Activated T-helper 9 cell treated with anti-CD3 and anti-CD28 coated beads, Interleukin-2, amount 50 U/mL, for 16 hours (primary cell): Measurements from ENCODE around the gene RAB3GAP1.

Source experiments
- DNase-seq: peaks from one replicate; pipeline ENCODE4 v3.0.0-alpha.2; 2020; ENCODE audit warnings: low read depth

Gene RAB3GAP1

GRCh38 chr2:135164431-135164830, 112.3 kb downstream of the RAB3GAP1 start:
- DNase-seq: no peak

GRCh38 chr2:135167273-135167672, 115.2 kb downstream of the RAB3GAP1 start:
- DNase-seq: no peak

GRCh38 chr2:135168204-135168856, 116.2 kb downstream of the RAB3GAP1 start:
- DNase-seq: no peak

- DNase-seq: no peak
Measured at GRCh38 chr2:135169900-135170753, 118.0 kb downstream of the RAB3GAP1 start.

- no peak for DNase-seq
Measured at GRCh38 chr2:135174049-135174809, 122.1 kb downstream of the RAB3GAP1 start.

DNA sequence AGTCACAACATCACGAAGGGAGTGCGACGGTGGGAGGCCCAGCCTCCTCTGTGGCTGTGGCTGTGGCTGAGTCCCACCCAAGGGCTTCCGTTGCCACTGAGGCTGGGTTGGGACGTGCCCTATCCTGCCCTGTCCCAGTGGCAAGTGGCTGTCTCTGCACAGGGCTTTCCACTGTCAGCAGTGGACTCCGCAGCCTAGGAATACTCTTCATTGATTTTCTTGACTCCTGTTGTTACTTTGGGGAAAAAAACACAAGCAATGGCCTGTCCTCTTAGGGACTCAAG, 122.7 kb downstream of the RAB3GAP1 start:
- no peak for DNase-seq

- DNase-seq: no peak
Measured at GRCh38 chr2:135175177-135175576, 123.1 kb downstream of the RAB3GAP1 start.

GRCh38 chr2:135179689-135180088, 127.6 kb downstream of the RAB3GAP1 start:
- DNase-seq: no peak

- DNase-seq: no peak
Measured at GRCh38 chr2:135182190-135182589, 130.1 kb downstream of the RAB3GAP1 start.

- no peak for DNase-seq
Measured at GRCh38 chr2:135182601-135183000, 130.5 kb downstream of the RAB3GAP1 start.

- no peak for DNase-seq
Measured at GRCh38 chr2:135183822-135184221, 131.7 kb downstream of the RAB3GAP1 start.

GRCh38 chr2:135186054-135186453, 134.0 kb downstream of the RAB3GAP1 start:
- DNase-seq: no peak

DNA sequence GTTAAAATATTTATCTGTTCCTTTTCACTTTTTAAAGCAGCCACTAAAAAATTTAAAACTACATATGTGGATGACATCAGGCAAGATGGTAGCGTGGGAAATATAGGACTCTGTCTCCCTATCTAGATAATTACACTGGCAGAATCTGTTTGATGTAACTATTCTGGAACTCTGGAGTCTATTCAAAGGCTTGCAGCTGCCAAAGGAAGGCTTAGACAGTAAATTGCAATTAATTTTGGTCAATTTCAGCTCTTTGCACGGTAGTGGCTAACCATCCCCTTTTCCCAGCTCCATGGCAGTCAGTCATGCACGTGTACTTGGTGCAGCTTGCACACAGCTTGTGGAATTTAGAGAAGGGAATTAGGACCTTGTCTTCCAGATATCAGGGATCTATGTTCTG, 135.2 kb downstream of the RAB3GAP1 start:
- no peak for DNase-seq

DNA sequence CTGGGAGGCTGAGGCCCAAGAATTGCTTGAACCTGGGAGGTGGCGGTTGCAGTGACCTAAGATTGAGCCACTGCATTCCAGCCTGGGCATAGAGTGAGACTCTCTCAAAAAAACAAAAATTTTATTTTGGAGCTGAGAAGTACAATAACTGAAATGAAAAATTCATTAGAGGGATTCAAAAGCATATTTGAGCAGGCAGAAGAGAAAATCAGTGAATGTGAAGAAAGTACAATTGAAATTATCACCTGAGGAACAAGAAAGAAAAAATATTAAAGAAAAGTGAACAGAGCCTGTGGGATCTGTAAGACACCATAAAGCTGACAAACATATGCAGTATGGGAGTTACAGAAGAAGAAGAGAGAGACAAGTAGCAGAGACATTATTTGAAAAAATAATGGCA, 137.1 kb downstream of the RAB3GAP1 start:
- no peak for DNase-seq

DNA sequence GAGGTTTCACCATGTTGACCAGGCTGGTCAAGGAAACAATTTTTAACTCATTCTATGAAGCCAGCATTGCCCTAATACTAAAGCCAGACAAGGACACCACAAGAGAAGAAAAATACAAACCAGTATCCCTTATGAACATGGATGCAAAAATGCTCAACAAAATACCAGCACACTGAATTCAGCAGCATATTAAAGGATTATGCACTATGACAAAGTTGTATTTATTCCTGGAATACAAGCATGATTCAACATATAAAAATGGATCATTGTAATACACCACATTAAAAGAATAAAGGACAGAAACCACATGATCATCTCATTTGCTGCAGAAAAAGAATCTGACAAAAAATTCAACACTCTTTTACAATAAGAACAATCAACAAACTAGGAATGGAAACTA, 138.7 kb downstream of the RAB3GAP1 start:
- no peak for DNase-seq

GRCh38 chr2:135198481-135198880, 146.4 kb downstream of the RAB3GAP1 start:
- no peak for DNase-seq

GRCh38 chr2:135202751-135203150, 150.7 kb downstream of the RAB3GAP1 start:
- no peak for DNase-seq

- no peak for DNase-seq
Measured at GRCh38 chr2:135203944-135204343, 151.9 kb downstream of the RAB3GAP1 start.

DNA sequence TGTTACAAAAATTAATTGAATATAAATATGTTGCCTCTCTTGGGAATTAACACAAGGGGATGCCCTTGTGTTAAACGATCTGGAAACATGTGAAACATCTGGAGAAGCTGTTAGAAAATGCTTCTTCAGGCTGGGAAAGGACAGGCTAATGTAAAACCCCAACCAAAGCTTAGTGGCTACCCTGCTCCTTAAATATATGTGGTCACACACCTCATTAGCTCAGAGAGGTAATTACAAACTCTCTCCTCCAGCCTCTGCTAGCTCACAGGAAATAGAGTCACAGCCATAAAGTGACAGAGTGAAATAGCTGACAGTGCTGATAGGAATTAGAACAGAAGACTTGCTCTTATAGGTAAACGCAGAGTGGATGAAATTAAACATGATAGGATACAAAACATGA, 155.9 kb downstream of the RAB3GAP1 start:
- DNase-seq: no peak

DNA sequence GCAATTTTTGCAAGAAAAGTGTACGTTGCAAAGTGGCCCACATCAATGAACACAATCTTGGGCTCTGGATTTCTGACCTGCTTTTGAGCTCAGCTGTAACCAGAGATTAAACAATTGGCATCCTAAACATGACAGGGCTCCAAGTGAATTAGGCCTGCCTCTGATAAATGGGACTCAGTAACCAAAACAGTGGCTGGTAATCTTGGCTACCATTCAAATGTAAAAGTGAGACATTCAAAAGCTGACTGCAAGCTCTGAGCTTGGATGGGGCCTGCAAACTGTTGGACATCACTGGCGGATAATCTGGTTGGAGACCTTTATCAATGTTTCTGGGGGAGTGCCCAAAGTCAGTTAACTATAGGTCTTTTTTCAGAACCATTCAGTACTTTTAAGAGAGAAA, 160.7 kb downstream of the RAB3GAP1 start:
- DNase-seq: no peak

GRCh38 chr2:135218426-135218825, 166.3 kb downstream of the RAB3GAP1 start:
- DNase-seq: no peak

DNA sequence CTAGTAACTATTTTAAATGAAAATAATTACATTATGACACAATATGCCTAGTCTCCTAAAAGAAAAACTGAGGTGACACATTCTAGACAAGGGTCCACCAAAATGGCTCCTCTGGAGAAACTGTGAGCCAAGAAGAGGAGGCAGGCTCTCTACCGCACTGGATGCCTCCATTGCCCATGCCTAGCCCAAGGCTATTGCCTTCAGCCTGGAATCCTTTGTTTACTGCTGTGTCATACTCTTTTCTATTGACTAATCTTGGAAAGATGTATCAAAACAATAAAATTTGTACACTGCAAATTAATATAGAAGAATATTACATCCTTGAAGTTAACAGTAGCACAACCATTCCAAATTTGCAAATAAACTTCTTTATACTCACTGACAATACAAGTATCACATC, 167.1 kb downstream of the RAB3GAP1 start:
- no peak for DNase-seq
